Gastroesophageal sphincter (tissue), 3 donors: ENCODE measurements around the gene NDFIP2.

Source experiments
- CTCF ChIP-seq, 4 experiments: fragments of 200-600 bp in 2 of 4; fragments of 450-650 bp in 2 of 4; sonication (generic) in 1 of 4; IDR thresholded peaks; one replicate each; pipeline ENCODE4 v1.5.1; 2017 to 2019; ENCODE audit warnings: antibody characterized with exemption in 4 of 4, mild to moderate bottlenecking in 2 of 4, moderate library complexity in 2 of 4
- POLR2AphosphoS5 ChIP-seq: sonication (generic); formaldehyde crosslinking; IDR thresholded peaks from one replicate; pipeline ENCODE4 v1.6.1; 2017; ENCODE audit warnings: antibody characterized with exemption

- no peak for TF ChIP-seq CTCF (IDR thresholded peaks at IDR 0.05)
- no peak for TF ChIP-seq POLR2AphosphoS5
Measured at GRCh38 chr13:79503473-79504017, 22.6 kb downstream of the NDFIP2 start.
